HEK293T (cell line): ENCODE results near the gene ARID1B.

Experiments used
- CTCF ChIA-PET: fragments of 350-600 bp; formaldehyde crosslinking; extraction: SDS; loops from one replicate; lab custom pipeline; 2021; ENCODE audit warnings: antibody characterized with exemption, inconsistent platforms; lab: Yijun Ruan, JAX
- POLR2A ChIA-PET: fragments of 350-600 bp; formaldehyde crosslinking; extraction: SDS; loops from one replicate; lab custom pipeline; 2020; ENCODE audit warnings: antibody characterized with exemption, inconsistent platforms; lab: Yijun Ruan, JAX
- DNase-seq: peaks from one replicate; pipeline ENCODE4 v3.0.0; 2012; ENCODE audit warnings: mixed read lengths; ENCODE audit errors: extremely low spot score
- ARNT ChIP-seq: fragments of 450-650 bp; IDR thresholded peaks from 2 replicates; pipeline ENCODE4 v1.6.1; 2017; ENCODE audit warnings: mild to moderate bottlenecking
- BHLHE40 ChIP-seq: fragments of 450-650 bp; IDR thresholded peaks from 2 replicates; pipeline ENCODE4 v1.6.1; 2016; ENCODE audit warnings: mild to moderate bottlenecking, moderate library complexity, borderline replicate concordance
- CTBP1 ChIP-seq: fragments of 450-650 bp; IDR thresholded peaks from 2 replicates; pipeline ENCODE4 v1.6.1; 2016; ENCODE audit warnings: borderline replicate concordance
- ELF4 ChIP-seq: fragments of 450-650 bp; IDR thresholded peaks from 2 replicates; pipeline ENCODE4 v1.6.1; 2017; ENCODE audit warnings: antibody characterized with exemption
- FOXA1 ChIP-seq: fragments of 450-650 bp; IDR thresholded peaks from 2 replicates; pipeline ENCODE4 v1.6.1; 2016; ENCODE audit warnings: mild to moderate bottlenecking
- FOXK2 ChIP-seq: fragments of 450-650 bp; IDR thresholded peaks from 2 replicates; pipeline ENCODE4 v1.6.1; 2016; ENCODE audit warnings: mild to moderate bottlenecking
- FOXM1 ChIP-seq: fragments of 450-650 bp; IDR thresholded peaks from 2 replicates; pipeline ENCODE4 v1.6.1; 2017; ENCODE audit warnings: mild to moderate bottlenecking, borderline replicate concordance
- HDGF ChIP-seq: fragments of 450-650 bp; IDR thresholded peaks from 2 replicates; pipeline ENCODE4 v1.6.1; 2017; ENCODE audit warnings: antibody characterized with exemption, borderline replicate concordance
- L3MBTL2 ChIP-seq: fragments of 450-650 bp; conservative IDR thresholded peaks from 2 replicates; pipeline ENCODE4 v1.6.1; 2016; ENCODE audit warnings: mild to moderate bottlenecking
- LEF1 ChIP-seq: fragments of 450-650 bp; IDR thresholded peaks from 2 replicates; pipeline ENCODE4 v1.6.1; 2017; ENCODE audit warnings: mild to moderate bottlenecking, borderline replicate concordance
- NFRKB ChIP-seq: fragments of 450-650 bp; IDR thresholded peaks from 2 replicates; pipeline ENCODE4 v1.6.1; 2016; ENCODE audit warnings: mild to moderate bottlenecking, moderate library complexity
- PKNOX1 ChIP-seq: fragments of 450-650 bp; IDR thresholded peaks from 2 replicates; pipeline ENCODE4 v1.6.1; 2016
- SP1 ChIP-seq: fragments of 450-650 bp; IDR thresholded peaks from 2 replicates; pipeline ENCODE4 v1.6.1; 2017
- SUZ12 ChIP-seq: fragments of 450-650 bp; IDR thresholded peaks from 2 replicates; pipeline ENCODE4 v1.6.1; 2016; ENCODE audit warnings: mild to moderate bottlenecking
- TARDBP ChIP-seq: fragments of 450-650 bp; IDR thresholded peaks from 2 replicates; pipeline ENCODE4 v1.6.1; 2016
- ZNF384 ChIP-seq: fragments of 450-650 bp; IDR thresholded peaks from 2 replicates; pipeline ENCODE4 v1.6.1; 2016

Gene ARID1B

GRCh38 chr6:157182503-157183264 is 405.5 kb downstream of the ARID1B start:
- TF ChIP-seq NFRKB, result no peak
- TF ChIP-seq ELF4, result no peak
- no peak for TF ChIP-seq FOXK2
- no peak for TF ChIP-seq SUZ12
- TF ChIP-seq PKNOX1, result no peak
- TF ChIP-seq L3MBTL2, result no peak
- no peak for DNase-seq
- POLR2A ChIA-PET, result no interaction called here
- CTCF ChIA-PET, result interaction anchor here (1.8 kb wide), 1 partner anchor 43 kb away, joined by 5 read pairs; no protein-coding TSS in a partner anchor

GRCh38 chr6:157184202-157185015 is 407.2 kb downstream of the ARID1B start:
- CTCF ChIA-PET, result interaction anchor here (0.6 to 1.4 kb wide), 6 partner anchors 10 to 152 kb away, joined by 3 to 6 read pairs (median 4); no protein-coding TSS in a partner anchor
- POLR2A ChIA-PET, result interaction anchor here (0.6 kb wide), 1 partner anchor 685 kb away, joined by 3 read pairs; no protein-coding TSS in a partner anchor

GRCh38 chr6:157185171-157185570 is 408.0 kb downstream of the ARID1B start:
- DNase-seq, result no peak
- ChIA-PET POLR2A (no interaction called here), CTCF (interaction anchor here (1.3 to 1.4 kb wide), 3 partner anchors 9 to 151 kb away, joined by 3 to 6 read pairs (median 3); no protein-coding TSS in a partner anchor)
- TF ChIP-seq CTBP1 (no peak), ZNF384 (no peak), PKNOX1 (no peak), FOXK2 (no peak), ELF4 (no peak), HDGF (no peak), SUZ12 (no peak), NFRKB (no peak), L3MBTL2 (no peak), LEF1 (no peak), TARDBP (no peak), FOXM1 (no peak), FOXA1 (no peak), ARNT (no peak), BHLHE40 (no peak), SP1 (no peak)

More at GRCh38 chr6:157184202-157185015, 407.2 kb downstream of the ARID1B start:
- DNase-seq, result peak; percentile 85
- TF ChIP-seq FOXM1 (peak; percentile 73), HDGF (no peak)

GRCh38 chr6:157185986-157186385 is 408.8 kb downstream of the ARID1B start:
- CTCF ChIA-PET, result interaction anchor here (0.7 to 1.4 kb wide), 3 partner anchors 8 to 152 kb away, joined by 3 read pairs; no protein-coding TSS in a partner anchor
- POLR2A ChIA-PET, result no interaction called here
- DNase-seq, result no peak
- TF ChIP-seq LEF1 (no peak), FOXM1 (no peak), ZNF384 (no peak), SP1 (no peak), PKNOX1 (no peak), NFRKB (no peak), ARNT (no peak), SUZ12 (no peak), CTBP1 (no peak), FOXA1 (no peak), HDGF (no peak), ELF4 (no peak), FOXK2 (no peak)

- POLR2A ChIA-PET, result no interaction called here
- TF ChIP-seq HDGF (no peak), SUZ12 (no peak), SP1 (no peak), CTBP1 (no peak), ZNF384 (no peak), BHLHE40 (no peak), FOXK2 (no peak), ELF4 (no peak), LEF1 (no peak)
- no peak for DNase-seq
- CTCF ChIA-PET, result interaction anchor here (0.5 to 1.2 kb wide), 2 partner anchors 141 to 148 kb away, joined by 3 to 6 read pairs; no protein-coding TSS in a partner anchor
Observed at GRCh38 chr6:157186785-157187181, 409.6 kb downstream of the ARID1B start.
